CD4-positive, alpha-beta T cell treated with Interleukin-2 at 100 ng/mL for 4 hours (primary cell): Measurements from ENCODE around the gene PRDM11.
"Not testable (repeated sequence)": the region's sequence is repeated elsewhere in the genome, so short reads cannot be mapped to it uniquely, and the experiment has no call there.

Source experiments
- DNase-seq: peaks from one replicate; pipeline ENCODE4 v3.0.0-alpha.2; 2020; ENCODE audit warnings: low spot score

Gene PRDM11

GRCh38 chr11:45237711-45238315 is 91.4 kb downstream of the PRDM11 start:
- no peak for DNase-seq

- DNase-seq, result no peak
Observed at GRCh38 chr11:45238724-45239123, 92.3 kb downstream of the PRDM11 start.

GRCh38 chr11:45239733-45240132 is 93.3 kb downstream of the PRDM11 start:
- no peak for DNase-seq

- DNase-seq, result no peak
Observed at GRCh38 chr11:45243967-45244366, 97.5 kb downstream of the PRDM11 start.

- no peak for DNase-seq
Observed at GRCh38 chr11:45245218-45246045, 99.0 kb downstream of the PRDM11 start.

- DNase-seq, result no peak
Observed at GRCh38 chr11:45246241-45246640, 99.8 kb downstream of the PRDM11 start.

- no peak for DNase-seq
Observed at GRCh38 chr11:45247433-45247832, 101.0 kb downstream of the PRDM11 start.

- DNase-seq, result no peak
Observed at GRCh38 chr11:45248501-45249011, 102.1 kb downstream of the PRDM11 start.

- DNase-seq, result not testable (repeated sequence)
Observed at GRCh38 chr11:45249372-45249771, 102.9 kb downstream of the PRDM11 start.

- no peak for DNase-seq
Observed at GRCh38 chr11:45250035-45250718, 103.7 kb downstream of the PRDM11 start.

GRCh38 chr11:45252134-45252856 is 105.9 kb downstream of the PRDM11 start:
- no peak for DNase-seq

- DNase-seq, result no peak
Observed at GRCh38 chr11:45252877-45253276, 106.4 kb downstream of the PRDM11 start.

GRCh38 chr11:45253640-45254039 is 107.2 kb downstream of the PRDM11 start:
- no peak for DNase-seq

GRCh38 chr11:45254070-45254469 is 107.6 kb downstream of the PRDM11 start:
- DNase-seq, result no peak

GRCh38 chr11:45258982-45259530 is 112.6 kb downstream of the PRDM11 start:
- DNase-seq, result no peak

GRCh38 chr11:45259592-45259991 is 113.2 kb downstream of the PRDM11 start:
- DNase-seq, result no peak

- no peak for DNase-seq
Observed at GRCh38 chr11:45260071-45260470, 113.6 kb downstream of the PRDM11 start.

GRCh38 chr11:45262900-45263299 is 116.5 kb downstream of the PRDM11 start:
- DNase-seq, result no peak

GRCh38 chr11:45263773-45264172 is 117.3 kb downstream of the PRDM11 start:
- DNase-seq, result no peak

GRCh38 chr11:45264839-45265515 is 118.5 kb downstream of the PRDM11 start:
- no peak for DNase-seq

GRCh38 chr11:45265969-45266675 is 119.7 kb downstream of the PRDM11 start:
- no peak for DNase-seq
